ENCODE results near the gene PYROXD2. TPM values are rescaled to one million over a fixed set of nuclear protein-coding genes. Genes with fewer than 3 reads are reported as not detected.

The PYROXD2 gene
- total RNA-seq, 1 experiment from 2014 or later, result 8.1 TPM

DNA sequence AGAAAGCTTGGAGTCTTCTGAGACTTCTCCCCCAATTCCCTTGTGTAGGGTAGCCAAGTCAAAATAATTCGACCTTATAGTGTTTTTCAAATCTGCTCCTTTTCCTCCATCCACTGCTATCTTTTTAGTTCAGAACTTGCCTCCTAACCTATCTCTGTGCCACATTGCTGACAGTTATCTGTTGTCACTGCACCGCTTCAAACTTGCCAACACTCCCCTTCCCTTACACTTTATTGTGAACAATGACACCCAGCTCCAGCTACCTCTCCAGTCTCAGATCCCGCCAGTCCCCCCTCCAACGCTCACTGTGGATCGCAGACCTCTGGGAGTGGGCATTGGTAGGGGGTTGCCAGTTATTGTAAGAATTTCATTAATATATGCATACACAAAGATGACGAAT is 48.0 kb upstream of the PYROXD2 start:
- ChIA-PET POLR2A (no interaction called here), CTCF (interaction anchor here (0.6 kb wide), 1 partner anchor 1026 kb away, joined by 3 read pairs; no protein-coding TSS in a partner anchor)
- Mint-ChIP-seq H3K36me3 (no peaks in the 10 kb centered on the region), H3K4me3 (no peak overlapping the region), H3K9me3 (no peaks in the 10 kb centered on the region), H3K27me3 (ENCODE audit: low read depth) (peaks cover 3% of the 10 kb centered on the region), H3K27ac (no peak overlapping the region), H3K4me1 (peaks cover 8% of the 10 kb centered on the region)
- TF ChIP-seq GABPB1 (CRISPR knock-in tag; IDR thresholded peaks at IDR 0.05) (no peak), ZNF219 (CRISPR knock-in tag; IDR thresholded peaks at IDR 0.05; ENCODE audit: borderline replicate concordance) (no peak), ZBTB21 (CRISPR knock-in tag; IDR thresholded peaks at IDR 0.05; ENCODE audit: borderline replicate concordance) (no peak), ZNF671 (CRISPR knock-in tag; IDR thresholded peaks at IDR 0.05) (no peak), ZNF423 (CRISPR knock-in tag; IDR thresholded peaks at IDR 0.05) (no peak), IRF2 (CRISPR knock-in tag; IDR thresholded peaks at IDR 0.05; ENCODE audit: borderline replicate concordance, low read depth) (no peak), JAZF1 (CRISPR knock-in tag; IDR thresholded peaks at IDR 0.05) (no peak), RELA (CRISPR knock-in tag; IDR thresholded peaks at IDR 0.05; ENCODE audit: borderline replicate concordance) (no peak), SP1 (CRISPR knock-in tag; conservative IDR thresholded peaks at IDR 0.05) (no peak), NFYB (CRISPR knock-in tag; conservative IDR thresholded peaks at IDR 0.05; ENCODE audit: low read depth) (no peak), ZNF121 (CRISPR knock-in tag; IDR thresholded peaks at IDR 0.05) (no peak)
- TF ChIP-seq, protein P1, sequence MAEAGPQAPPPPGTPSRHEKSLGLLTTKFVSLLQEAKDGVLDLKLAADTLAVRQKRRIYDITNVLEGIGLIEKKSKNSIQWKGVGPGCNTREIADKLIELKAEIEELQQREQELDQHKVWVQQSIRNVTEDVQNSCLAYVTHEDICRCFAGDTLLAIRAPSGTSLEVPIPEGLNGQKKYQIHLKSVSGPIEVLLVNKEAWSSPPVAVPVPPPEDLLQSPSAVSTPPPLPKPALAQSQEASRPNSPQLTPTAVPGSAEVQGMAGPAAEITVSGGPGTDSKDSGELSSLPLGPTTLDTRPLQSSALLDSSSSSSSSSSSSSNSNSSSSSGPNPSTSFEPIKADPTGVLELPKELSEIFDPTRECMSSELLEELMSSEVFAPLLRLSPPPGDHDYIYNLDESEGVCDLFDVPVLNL (CRISPR knock-in tag; IDR thresholded peaks at IDR 0.05; ENCODE audit: borderline replicate concordance, low read depth), result no peak
- TF ChIP-seq, protein P2, sequence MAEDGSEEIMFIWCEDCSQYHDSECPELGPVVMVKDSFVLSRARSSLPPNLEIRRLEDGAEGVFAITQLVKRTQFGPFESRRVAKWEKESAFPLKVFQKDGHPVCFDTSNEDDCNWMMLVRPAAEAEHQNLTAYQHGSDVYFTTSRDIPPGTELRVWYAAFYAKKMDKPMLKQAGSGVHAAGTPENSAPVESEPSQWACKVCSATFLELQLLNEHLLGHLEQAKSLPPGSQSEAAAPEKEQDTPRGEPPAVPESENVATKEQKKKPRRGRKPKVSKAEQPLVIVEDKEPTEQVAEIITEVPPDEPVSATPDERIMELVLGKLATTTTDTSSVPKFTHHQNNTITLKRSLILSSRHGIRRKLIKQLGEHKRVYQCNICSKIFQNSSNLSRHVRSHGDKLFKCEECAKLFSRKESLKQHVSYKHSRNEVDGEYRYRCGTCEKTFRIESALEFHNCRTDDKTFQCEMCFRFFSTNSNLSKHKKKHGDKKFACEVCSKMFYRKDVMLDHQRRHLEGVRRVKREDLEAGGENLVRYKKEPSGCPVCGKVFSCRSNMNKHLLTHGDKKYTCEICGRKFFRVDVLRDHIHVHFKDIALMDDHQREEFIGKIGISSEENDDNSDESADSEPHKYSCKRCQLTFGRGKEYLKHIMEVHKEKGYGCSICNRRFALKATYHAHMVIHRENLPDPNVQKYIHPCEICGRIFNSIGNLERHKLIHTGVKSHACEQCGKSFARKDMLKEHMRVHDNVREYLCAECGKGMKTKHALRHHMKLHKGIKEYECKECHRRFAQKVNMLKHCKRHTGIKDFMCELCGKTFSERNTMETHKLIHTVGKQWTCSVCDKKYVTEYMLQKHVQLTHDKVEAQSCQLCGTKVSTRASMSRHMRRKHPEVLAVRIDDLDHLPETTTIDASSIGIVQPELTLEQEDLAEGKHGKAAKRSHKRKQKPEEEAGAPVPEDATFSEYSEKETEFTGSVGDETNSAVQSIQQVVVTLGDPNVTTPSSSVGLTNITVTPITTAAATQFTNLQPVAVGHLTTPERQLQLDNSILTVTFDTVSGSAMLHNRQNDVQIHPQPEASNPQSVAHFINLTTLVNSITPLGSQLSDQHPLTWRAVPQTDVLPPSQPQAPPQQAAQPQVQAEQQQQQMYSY (CRISPR knock-in tag; IDR thresholded peaks at IDR 0.05), result no peak
- TF ChIP-seq, protein P3, sequence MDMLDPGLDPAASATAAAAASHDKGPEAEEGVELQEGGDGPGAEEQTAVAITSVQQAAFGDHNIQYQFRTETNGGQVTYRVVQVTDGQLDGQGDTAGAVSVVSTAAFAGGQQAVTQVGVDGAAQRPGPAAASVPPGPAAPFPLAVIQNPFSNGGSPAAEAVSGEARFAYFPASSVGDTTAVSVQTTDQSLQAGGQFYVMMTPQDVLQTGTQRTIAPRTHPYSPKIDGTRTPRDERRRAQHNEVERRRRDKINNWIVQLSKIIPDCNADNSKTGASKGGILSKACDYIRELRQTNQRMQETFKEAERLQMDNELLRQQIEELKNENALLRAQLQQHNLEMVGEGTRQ (CRISPR knock-in tag; IDR thresholded peaks at IDR 0.05), result no peak
- TF ChIP-seq, protein P4, sequence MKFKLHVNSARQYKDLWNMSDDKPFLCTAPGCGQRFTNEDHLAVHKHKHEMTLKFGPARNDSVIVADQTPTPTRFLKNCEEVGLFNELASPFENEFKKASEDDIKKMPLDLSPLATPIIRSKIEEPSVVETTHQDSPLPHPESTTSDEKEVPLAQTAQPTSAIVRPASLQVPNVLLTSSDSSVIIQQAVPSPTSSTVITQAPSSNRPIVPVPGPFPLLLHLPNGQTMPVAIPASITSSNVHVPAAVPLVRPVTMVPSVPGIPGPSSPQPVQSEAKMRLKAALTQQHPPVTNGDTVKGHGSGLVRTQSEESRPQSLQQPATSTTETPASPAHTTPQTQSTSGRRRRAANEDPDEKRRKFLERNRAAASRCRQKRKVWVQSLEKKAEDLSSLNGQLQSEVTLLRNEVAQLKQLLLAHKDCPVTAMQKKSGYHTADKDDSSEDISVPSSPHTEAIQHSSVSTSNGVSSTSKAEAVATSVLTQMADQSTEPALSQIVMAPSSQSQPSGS (CRISPR knock-in tag; IDR thresholded peaks at IDR 0.05; ENCODE audit: borderline replicate concordance, low read depth), result no peak
- TF ChIP-seq, protein P5, sequence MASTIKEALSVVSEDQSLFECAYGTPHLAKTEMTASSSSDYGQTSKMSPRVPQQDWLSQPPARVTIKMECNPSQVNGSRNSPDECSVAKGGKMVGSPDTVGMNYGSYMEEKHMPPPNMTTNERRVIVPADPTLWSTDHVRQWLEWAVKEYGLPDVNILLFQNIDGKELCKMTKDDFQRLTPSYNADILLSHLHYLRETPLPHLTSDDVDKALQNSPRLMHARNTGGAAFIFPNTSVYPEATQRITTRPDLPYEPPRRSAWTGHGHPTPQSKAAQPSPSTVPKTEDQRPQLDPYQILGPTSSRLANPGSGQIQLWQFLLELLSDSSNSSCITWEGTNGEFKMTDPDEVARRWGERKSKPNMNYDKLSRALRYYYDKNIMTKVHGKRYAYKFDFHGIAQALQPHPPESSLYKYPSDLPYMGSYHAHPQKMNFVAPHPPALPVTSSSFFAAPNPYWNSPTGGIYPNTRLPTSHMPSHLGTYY (CRISPR knock-in tag; IDR thresholded peaks at IDR 0.05), result no peak
- no peak for ATAC-seq
- no peak for DNase-seq (ENCODE audit: low spot score)

DNA sequence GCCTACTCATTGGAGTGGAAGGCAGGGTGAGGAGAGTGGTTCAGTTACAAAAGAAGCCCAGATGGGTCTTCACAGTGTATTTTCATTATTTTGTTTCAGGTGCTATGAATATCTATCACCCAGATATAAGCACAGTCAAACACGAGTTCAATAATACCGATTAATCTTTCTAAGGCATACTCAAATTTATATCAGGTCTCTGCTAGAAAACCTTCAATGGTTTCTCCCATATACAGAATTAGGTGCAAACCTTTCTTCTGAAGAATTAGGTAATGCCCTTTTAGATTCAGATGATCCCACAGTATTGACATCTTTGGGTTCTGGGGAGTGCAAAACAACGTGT is 46.5 kb upstream of the PYROXD2 start:
- ChIA-PET CTCF (no interaction called here), POLR2A (no interaction called here)
- Mint-ChIP-seq H3K4me1 (peaks cover 18% of the 10 kb centered on the region), H3K9me3 (no peaks in the 10 kb centered on the region), H3K27ac (no peak overlapping the region), H3K4me3 (no peak overlapping the region), H3K27me3 (ENCODE audit: low read depth) (no peaks in the 10 kb centered on the region; the same call in 1 of the 2 replicates), H3K36me3 (no peaks in the 10 kb centered on the region)
- ATAC-seq (no peak), DNase-seq (ENCODE audit: low spot score) (no peak)
- no peak for TF ChIP-seq GRHL2 (CRISPR knock-in tag; IDR thresholded peaks at IDR 0.05; ENCODE audit: insufficient replicate concordance, severe bottlenecking)
- TF ChIP-seq, protein P2 (CRISPR knock-in tag; IDR thresholded peaks at IDR 0.05), result no peak
- TF ChIP-seq TP53 (CRISPR knock-in tag; IDR thresholded peaks at IDR 0.05), result no peak
- TF ChIP-seq, protein P6, sequence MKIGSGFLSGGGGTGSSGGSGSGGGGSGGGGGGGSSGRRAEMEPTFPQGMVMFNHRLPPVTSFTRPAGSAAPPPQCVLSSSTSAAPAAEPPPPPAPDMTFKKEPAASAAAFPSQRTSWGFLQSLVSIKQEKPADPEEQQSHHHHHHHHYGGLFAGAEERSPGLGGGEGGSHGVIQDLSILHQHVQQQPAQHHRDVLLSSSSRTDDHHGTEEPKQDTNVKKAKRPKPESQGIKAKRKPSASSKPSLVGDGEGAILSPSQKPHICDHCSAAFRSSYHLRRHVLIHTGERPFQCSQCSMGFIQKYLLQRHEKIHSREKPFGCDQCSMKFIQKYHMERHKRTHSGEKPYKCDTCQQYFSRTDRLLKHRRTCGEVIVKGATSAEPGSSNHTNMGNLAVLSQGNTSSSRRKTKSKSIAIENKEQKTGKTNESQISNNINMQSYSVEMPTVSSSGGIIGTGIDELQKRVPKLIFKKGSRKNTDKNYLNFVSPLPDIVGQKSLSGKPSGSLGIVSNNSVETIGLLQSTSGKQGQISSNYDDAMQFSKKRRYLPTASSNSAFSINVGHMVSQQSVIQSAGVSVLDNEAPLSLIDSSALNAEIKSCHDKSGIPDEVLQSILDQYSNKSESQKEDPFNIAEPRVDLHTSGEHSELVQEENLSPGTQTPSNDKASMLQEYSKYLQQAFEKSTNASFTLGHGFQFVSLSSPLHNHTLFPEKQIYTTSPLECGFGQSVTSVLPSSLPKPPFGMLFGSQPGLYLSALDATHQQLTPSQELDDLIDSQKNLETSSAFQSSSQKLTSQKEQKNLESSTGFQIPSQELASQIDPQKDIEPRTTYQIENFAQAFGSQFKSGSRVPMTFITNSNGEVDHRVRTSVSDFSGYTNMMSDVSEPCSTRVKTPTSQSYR (CRISPR knock-in tag; IDR thresholded peaks at IDR 0.05), result no peak

All from WTC11 (cell line).